Right atrium auricular region (tissue), 2 donors: ENCODE data around the gene ATP2C2. TPM values are rescaled to one million over a fixed set of nuclear protein-coding genes. Genes with fewer than 3 reads are reported as not detected.
"Not testable (repeated sequence)": the region's sequence is repeated elsewhere in the genome, so short reads cannot be mapped to it uniquely, and the experiment has no call there.

ENCODE experiments used
- DNase-seq: peaks from one replicate; pipeline ENCODE4 v3.0.0-alpha.2; 2019; ENCODE audit warnings: low spot score
- H3K27ac ChIP-seq, 2 donors: fragments of 200-600 bp; sonication (generic); 1 replicate in 1 of 2; 2 replicates in 1 of 2; pipeline ENCODE4 v1.5.1; 2016 to 2019
- H3K27me3 ChIP-seq, 2 donors: fragments of 200-600 bp; sonication (generic); one replicate each; pipeline versions ENCODE4 v1.5.1 to v1.6.0; 2017 to 2019
- H3K36me3 ChIP-seq: fragments of 200-600 bp; sonication (generic); one replicate; pipeline ENCODE4 v1.5.1; 2016
- H3K4me1 ChIP-seq, 2 donors: fragments of 200-600 bp; sonication (generic); one replicate each; pipeline versions ENCODE4 v1.5.1 to v1.6.0; 2017 to 2019
- H3K4me3 ChIP-seq, 2 donors: fragments of 200-600 bp; sonication (generic); 1 replicate in 1 of 2; 2 replicates in 1 of 2; pipeline ENCODE4 v1.5.1; 2017 to 2019; ENCODE audit warnings: mild to moderate bottlenecking in 1 of 2, moderate library complexity in 1 of 2
- H3K9me3 ChIP-seq, 2 donors: fragments of 200-600 bp; sonication (generic); one replicate each; pipeline ENCODE4 v1.5.1; 2019
- CTCF ChIP-seq, 2 donors: fragments of 200-600 bp; sonication (generic); IDR thresholded peaks; one replicate each; pipeline ENCODE4 v1.5.1; 2019; ENCODE audit warnings: antibody characterized with exemption in 2 of 2
- total RNA-seq, 2 donors: library from RNA; depleted of rRNA; stranded (reverse); fragments of >200 nt; gene quantifications; one replicate each; pipeline ENCODE4 v1.1.0, GENCODE V29; 2016

Gene ATP2C2
- total RNA-seq, 2 donors from 2014 or later: not detected

DNA sequence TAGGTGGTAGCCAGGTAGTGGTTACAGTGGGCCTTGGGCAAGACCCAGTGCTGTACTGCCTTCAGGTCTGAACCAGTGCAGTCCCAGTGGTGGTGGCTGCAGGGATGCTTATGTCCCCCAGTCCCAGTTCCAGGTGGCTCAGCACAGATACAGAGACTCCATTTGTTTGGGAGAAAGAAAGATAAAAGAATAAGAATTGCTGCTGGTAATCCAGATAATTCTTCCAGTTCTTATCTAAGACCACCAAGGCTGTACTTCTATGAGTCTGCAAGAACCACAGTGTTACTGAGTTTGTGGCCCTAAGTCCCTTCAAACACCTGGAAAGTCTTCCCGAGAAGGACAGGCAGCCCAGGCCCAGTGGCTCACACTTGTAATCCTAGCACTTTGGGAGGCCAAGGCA, 33.9 kb upstream of the ATP2C2 start:
- no peak for DNase-seq
- TF ChIP-seq CTCF (IDR thresholded peaks at IDR 0.05): no peak
- Histone ChIP-seq H3K27me3 (no peaks in the 10 kb centered on the region), H3K36me3 (no peaks in the 10 kb centered on the region), H3K4me1 (no peaks in the 10 kb centered on the region), H3K27ac (no peak overlapping the region), H3K4me3 (no peak overlapping the region), H3K9me3 (peaks cover 0 to 32% of the 10 kb centered on the region in 2 donors)

- not testable (repeated sequence) for H3K36me3 ChIP-seq, H3K27ac ChIP-seq, H3K27me3 ChIP-seq, H3K4me1 ChIP-seq, DNase-seq, H3K4me3 ChIP-seq
- H3K9me3 ChIP-seq: peaks cover 0 to 32% of the 10 kb centered on the region in 2 donors
Measured at GRCh38 chr16:84337236-84337635, 31.1 kb upstream of the ATP2C2 start.

DNA sequence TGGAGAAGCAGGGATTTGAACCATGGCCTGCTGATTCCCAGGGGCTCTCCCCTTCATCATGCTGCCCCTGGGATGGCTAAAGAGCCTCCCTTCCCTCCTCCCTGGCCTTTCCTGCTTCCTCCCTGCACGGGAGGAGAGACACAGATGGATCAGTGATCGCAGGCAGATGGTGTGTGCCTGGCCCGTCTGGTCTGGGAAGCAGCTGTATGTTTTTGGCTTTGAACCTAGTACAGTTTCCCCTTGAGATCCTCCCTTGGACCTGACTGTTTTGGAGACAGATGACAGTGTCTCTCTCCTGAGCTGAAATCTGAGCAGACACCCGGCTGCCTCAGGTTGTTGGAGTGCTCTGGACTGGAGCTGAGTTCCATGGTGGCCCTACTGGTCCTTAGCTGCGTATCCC, 29.0 kb upstream of the ATP2C2 start:
- Histone ChIP-seq H3K27me3 (no peaks in the 10 kb centered on the region), H3K36me3 (no peaks in the 10 kb centered on the region), H3K4me3 (no peak overlapping the region), H3K27ac (no peak overlapping the region), H3K9me3 (peaks cover 0 to 32% of the 10 kb centered on the region in 2 donors), H3K4me1 (no peaks in the 10 kb centered on the region)
- TF ChIP-seq CTCF (IDR thresholded peaks at IDR 0.05): no peak
- no peak for DNase-seq

DNA sequence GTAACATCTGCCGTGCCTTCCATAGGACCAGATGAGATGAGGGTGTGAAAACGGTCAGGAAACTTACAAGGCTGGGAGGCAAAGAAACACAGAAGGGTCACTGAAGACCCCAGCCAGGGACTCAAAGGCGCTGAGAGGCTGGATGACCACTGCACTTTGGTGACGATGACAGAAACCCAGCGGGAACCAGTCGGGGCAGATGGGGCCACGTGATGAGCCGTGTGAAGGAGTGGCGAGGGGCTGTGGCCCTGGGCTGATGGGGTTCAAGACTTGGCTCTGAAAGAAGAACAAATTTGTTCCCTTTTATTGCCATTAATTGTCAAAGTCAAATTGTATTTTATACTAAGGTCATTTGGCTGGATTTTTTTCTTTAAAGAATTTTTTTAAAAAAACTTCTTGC, 28.6 kb upstream of the ATP2C2 start:
- Histone ChIP-seq H3K27ac (no peak overlapping the region), H3K4me3 (no peak overlapping the region), H3K9me3 (peaks cover 0 to 28% of the 10 kb centered on the region in 2 donors), H3K4me1 (no peaks in the 10 kb centered on the region), H3K27me3 (no peaks in the 10 kb centered on the region), H3K36me3 (no peaks in the 10 kb centered on the region)
- TF ChIP-seq CTCF (IDR thresholded peaks at IDR 0.05): no peak
- no peak for DNase-seq

DNA sequence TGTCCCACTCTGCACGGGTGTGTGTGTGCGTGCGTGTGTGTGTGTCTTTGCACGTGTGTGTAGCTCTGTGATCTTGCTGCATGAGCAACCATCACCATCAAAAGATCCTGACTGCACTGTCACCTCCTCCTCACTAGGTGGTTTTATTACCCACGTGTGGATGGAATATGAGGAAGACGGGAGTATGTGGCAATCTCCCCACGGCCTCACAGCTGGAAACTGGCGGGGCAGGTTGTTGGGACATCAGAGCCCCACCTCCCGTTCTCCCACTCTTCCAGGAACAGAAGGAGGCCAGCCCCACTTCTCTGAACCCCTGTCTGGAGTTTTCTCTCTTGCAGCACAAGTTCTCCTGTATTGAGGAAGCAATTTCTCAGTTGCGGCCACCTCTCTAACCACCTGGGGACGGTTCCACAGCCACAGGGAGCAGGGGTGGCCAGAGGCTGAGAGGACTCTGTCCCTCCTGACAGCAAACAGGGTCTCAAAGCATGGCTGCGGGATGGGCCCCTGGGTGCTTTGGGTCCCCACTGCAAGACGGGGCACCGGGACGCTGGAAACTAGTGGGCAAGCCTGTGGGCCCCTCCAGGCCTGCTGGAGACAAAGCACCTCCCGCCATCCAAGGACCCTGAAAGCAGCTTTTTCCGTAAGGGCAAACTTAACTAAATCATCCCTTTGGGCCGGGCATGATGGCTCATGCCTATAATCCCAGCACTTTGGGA, 27.9 kb upstream of the ATP2C2 start:
- no peaks in the 10 kb centered on the region for H3K27me3 ChIP-seq
- H3K27ac ChIP-seq: no peak overlapping the region
- H3K4me1 ChIP-seq: no peaks in the 10 kb centered on the region
- no peak for DNase-seq
- no peak for TF ChIP-seq CTCF (IDR thresholded peaks at IDR 0.05)
- no peaks in the 10 kb centered on the region for H3K36me3 ChIP-seq
- H3K9me3 ChIP-seq: peaks cover 0 to 21% of the 10 kb centered on the region in 2 donors
- H3K4me3 ChIP-seq: no peak overlapping the region

DNA sequence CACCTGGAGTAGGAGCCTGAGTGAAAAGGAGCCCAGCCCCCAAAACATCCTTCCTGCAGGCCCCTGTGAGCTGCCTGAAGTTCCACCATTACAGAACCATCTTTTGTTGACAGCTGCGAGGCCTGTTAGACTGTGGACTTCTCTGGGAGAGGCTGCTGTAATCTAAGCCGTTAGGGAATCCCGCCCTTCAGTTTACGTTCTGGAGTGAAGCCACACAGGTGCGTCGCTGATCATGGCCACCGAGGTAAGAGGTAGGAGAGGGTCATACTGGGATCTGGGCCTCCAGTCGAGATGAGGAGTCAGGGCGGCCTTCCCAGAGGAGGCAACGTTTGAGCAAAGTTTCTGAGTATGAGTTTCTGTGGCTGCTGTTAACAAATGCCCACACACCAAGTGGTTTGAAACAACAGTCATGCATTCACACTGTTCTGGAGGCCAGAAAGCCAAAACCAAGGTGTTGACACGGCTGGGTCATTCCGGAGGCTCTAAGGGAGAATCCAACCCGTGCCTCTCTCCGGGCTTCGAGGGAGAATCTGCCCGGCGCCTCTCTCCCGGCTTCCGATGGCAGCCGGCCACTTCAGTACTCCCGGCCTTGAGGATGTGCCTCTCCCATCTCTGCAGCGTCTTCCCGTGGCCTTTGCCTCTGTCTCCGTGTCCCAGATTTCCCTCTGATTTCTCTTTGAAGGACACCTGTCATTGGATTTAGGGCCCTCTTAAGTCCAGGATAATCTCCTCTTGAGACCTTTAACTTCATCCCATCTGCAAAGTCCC, 26.6 kb upstream of the ATP2C2 start:
- no peak for TF ChIP-seq CTCF (IDR thresholded peaks at IDR 0.05)
- H3K9me3 ChIP-seq: peaks cover 0 to 12% of the 10 kb centered on the region in 2 donors
- no peak for DNase-seq
- H3K27ac ChIP-seq: no peak overlapping the region
- H3K27me3 ChIP-seq: no peaks in the 10 kb centered on the region
- no peaks in the 10 kb centered on the region for H3K36me3 ChIP-seq
- H3K4me3 ChIP-seq: no peak overlapping the region
- no peaks in the 10 kb centered on the region for H3K4me1 ChIP-seq

GRCh38 chr16:84343800-84344199, 24.5 kb upstream of the ATP2C2 start:
- H3K4me1 ChIP-seq, DNase-seq, H3K4me3 ChIP-seq, H3K27ac ChIP-seq, H3K27me3 ChIP-seq, H3K36me3 ChIP-seq, H3K9me3 ChIP-seq: not testable (repeated sequence)
